HepG2 (cell line): ENCODE measurements around the gene SYNGR2. TPM values are rescaled to one million over a fixed set of nuclear protein-coding genes. Genes with fewer than 3 reads are reported as not detected.

Experiments used
- CBFB ChIP-seq: sonication (generic); formaldehyde crosslinking; IDR thresholded peaks from 2 replicates; pipeline ENCODE4 v1.4.0; 2020; ENCODE audit warnings: missing genetic modification reagents
- CHCHD3 ChIP-seq: sonication (generic); formaldehyde crosslinking; IDR thresholded peaks from 2 replicates; pipeline ENCODE4 v1.8.0; 2022; ENCODE audit warnings: mild to moderate bottlenecking, missing genetic modification reagents, moderate library complexity
- CREB3 ChIP-seq: sonication (generic); formaldehyde crosslinking; IDR thresholded peaks from 2 replicates; pipeline ENCODE4 v1.5.0; 2020; ENCODE audit warnings: missing genetic modification reagents
- DNMT1 ChIP-seq: sonication (generic); formaldehyde crosslinking; IDR thresholded peaks from 2 replicates; pipeline ENCODE4 v1.5.1; 2020; ENCODE audit warnings: mild to moderate bottlenecking, missing genetic modification reagents
- HMG20B ChIP-seq: conservative IDR thresholded peaks from 2 replicates; pipeline ENCODE4 v1.6.1; 2016; ENCODE audit warnings: missing genetic modification reagents, missing compliant biosample characterization
- LRRFIP1 ChIP-seq: sonication (generic); formaldehyde crosslinking; conservative IDR thresholded peaks from 2 replicates; pipeline ENCODE4 v1.4.0; 2020; ENCODE audit warnings: missing genetic modification reagents
- MAF1 ChIP-seq: sonication (generic); formaldehyde crosslinking; IDR thresholded peaks from 2 replicates; pipeline ENCODE4 v1.5.0; 2020; ENCODE audit warnings: missing genetic modification reagents, borderline replicate concordance
- MED1 ChIP-seq: sonication (generic); formaldehyde crosslinking; IDR thresholded peaks from 2 replicates; pipeline ENCODE4 v1.4.0; 2020; ENCODE audit warnings: missing genetic modification reagents
- NR2F2 ChIP-seq: IDR thresholded peaks from 2 replicates; pipeline ENCODE4 v1.6.1; 2012; ENCODE audit warnings: low read depth, inconsistent platforms, borderline replicate concordance
- PAWR ChIP-seq: sonication (generic); formaldehyde crosslinking; IDR thresholded peaks from 2 replicates; pipeline ENCODE4 v1.4.0; 2020; ENCODE audit warnings: missing genetic modification reagents, mild to moderate bottlenecking, borderline replicate concordance
- POLR2AphosphoS2 ChIP-seq: IDR thresholded peaks from 2 replicates; pipeline ENCODE4 v1.6.1; 2011; ENCODE audit warnings: low read depth, low read length, improper control_type of control experiment
- TBX2 ChIP-seq: sonication (generic); formaldehyde crosslinking; IDR thresholded peaks from 2 replicates; pipeline ENCODE4 v1.5.0; 2020; ENCODE audit warnings: missing genetic modification reagents, mild to moderate bottlenecking, borderline replicate concordance
- ZBTB43 ChIP-seq: sonication (generic); formaldehyde crosslinking; conservative IDR thresholded peaks from 2 replicates; pipeline ENCODE4 v1.4.0; 2020; ENCODE audit warnings: missing genetic modification reagents
- ZFP91 ChIP-seq: sonication (generic); formaldehyde crosslinking; IDR thresholded peaks from 2 replicates; pipeline ENCODE4 v1.9.0; 2022; ENCODE audit warnings: missing genetic modification reagents, mild to moderate bottlenecking, borderline replicate concordance
- ZNF142 ChIP-seq: sonication (generic); formaldehyde crosslinking; IDR thresholded peaks from 2 replicates; pipeline ENCODE4 v1.4.0; 2020; ENCODE audit warnings: missing genetic modification reagents
- ZNF468 ChIP-seq: sonication (generic); formaldehyde crosslinking; IDR thresholded peaks from 2 replicates; pipeline ENCODE4 v1.8.0; 2022; ENCODE audit warnings: mild to moderate bottlenecking, moderate library complexity, missing genetic modification reagents
- polyA plus RNA-seq, 8 experiments: library from polyadenylated mRNA; depleted of rRNA in 3 of 8; stranded (reverse) in 7 of 8; unstranded in 1 of 8; fragments of >200 nt; fragmentation: Illumina TruSeq in 4 of 8; extraction: Trizol in 4 of 8; gene quantifications; 2 replicates each; pipeline versions ENCODE4 v1.2.1 to v1.2.3, GENCODE V29; 2011 to 2016; ENCODE audit warnings: low read depth in 4 of 8, missing spikeins in 1 of 8, mixed read lengths in 1 of 8; ENCODE audit not compliant: insufficient read depth in 1 of 8
- total RNA-seq, 5 experiments: library from RNA; depleted of rRNA; stranded (reverse); fragments of >200 nt; fragmentation: Illumina TruSeq; extraction: Trizol; gene quantifications; 2 replicates each; pipeline ENCODE4 v1.2.3, GENCODE V29; 2016; ENCODE audit warnings: low read depth in 1 of 5

The SYNGR2 gene
- total and polyA plus RNA-seq, 2 of the 13 experiments (the other 11 are each of a cell fraction or from before 2014, with no cell fraction given) = 46.7 to 170 TPM

GRCh38 chr17:78128551-78129350, 39.6 kb upstream of the SYNGR2 start, which contains the start of gene TMC6 (continued):
- TF ChIP-seq ZFP91 (CRISPR knock-in tag) = no peak; the same call in 1 of the 2 replicates
- peak; percentile 26; the same call in 1 of the 2 replicates for TF ChIP-seq NR2F2
- TF ChIP-seq MAF1 (CRISPR knock-in tag) = no peak
- TF ChIP-seq CHCHD3 (CRISPR knock-in tag) = no peak
- TF ChIP-seq DNMT1 (CRISPR knock-in tag) = no peak
- no peak for TF ChIP-seq CREB3
- TF ChIP-seq ZNF468 (CRISPR knock-in tag) = no peak
- TF ChIP-seq TBX2 = peak; percentile 63
- no peak; the same call in 1 of the 2 replicates for TF ChIP-seq LRRFIP1 (CRISPR knock-in tag)
- TF ChIP-seq PAWR (CRISPR knock-in tag) = no peak
- TF ChIP-seq POLR2AphosphoS2 = no peak
- peak; percentile 69 for TF ChIP-seq MED1
- no peak for TF ChIP-seq ZBTB43 (CRISPR knock-in tag)
- no peak for TF ChIP-seq ZNF142 (CRISPR knock-in tag)
- TF ChIP-seq CBFB (CRISPR knock-in tag) = no peak
- TF ChIP-seq HMG20B (CRISPR knock-in tag) = no peak; the same call in 1 of the 2 replicates
